ENCODE measurements around the gene DTNA.

The DTNA gene

GRCh38 chr18:34928754-34929335 lies 218.7 kb downstream of the DTNA start:
- no peak for DNase-seq (ENCODE audit: low read depth in 2 of 3, low spot score in 1 of 3)

DNA sequence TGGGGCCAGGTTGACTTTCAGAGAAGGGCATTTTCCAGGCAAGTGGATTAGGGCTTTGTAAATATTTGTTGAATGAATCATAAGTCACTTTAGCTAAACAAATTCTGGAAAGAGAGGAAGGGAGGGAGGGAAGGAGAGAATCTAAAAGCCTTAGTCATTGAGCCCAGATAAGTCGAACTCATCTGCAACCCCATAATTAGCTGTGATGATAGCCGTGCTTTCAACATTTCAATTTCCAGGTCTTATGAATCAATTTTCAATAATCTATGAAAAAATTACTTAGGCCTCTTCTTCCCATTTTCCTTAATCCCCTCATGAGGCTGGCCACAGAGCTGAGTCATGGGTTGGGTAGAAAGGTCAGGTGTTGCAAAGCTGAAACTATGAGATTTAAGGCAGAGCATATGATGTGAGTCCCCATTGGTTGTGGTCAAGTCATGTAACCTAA lies 219.3 kb downstream of the DTNA start:
- DNase-seq (ENCODE audit: low read depth in 2 of 3, low spot score in 1 of 3), result no peak

DNA sequence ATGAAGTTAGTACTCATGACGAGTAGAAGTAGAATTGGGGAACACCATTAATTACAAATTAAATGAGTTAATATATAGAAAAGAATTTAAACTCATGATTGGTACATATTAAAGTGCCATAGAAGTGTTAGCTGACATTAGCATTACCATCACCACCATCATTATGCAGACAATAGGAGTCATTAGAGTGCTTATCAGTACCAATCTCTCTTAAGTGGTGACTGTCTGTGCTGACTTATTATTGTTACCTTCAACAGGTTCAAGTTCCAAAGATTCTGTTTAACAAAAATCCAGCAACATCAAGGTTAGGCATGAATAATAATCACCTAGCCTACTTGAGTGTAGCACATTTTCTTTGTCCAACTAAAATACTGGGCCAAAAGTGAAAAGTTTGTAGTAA lies 222.3 kb downstream of the DTNA start:
- DNase-seq (ENCODE audit: low read depth in 2 of 3, low spot score in 1 of 3), result no peak

DNA sequence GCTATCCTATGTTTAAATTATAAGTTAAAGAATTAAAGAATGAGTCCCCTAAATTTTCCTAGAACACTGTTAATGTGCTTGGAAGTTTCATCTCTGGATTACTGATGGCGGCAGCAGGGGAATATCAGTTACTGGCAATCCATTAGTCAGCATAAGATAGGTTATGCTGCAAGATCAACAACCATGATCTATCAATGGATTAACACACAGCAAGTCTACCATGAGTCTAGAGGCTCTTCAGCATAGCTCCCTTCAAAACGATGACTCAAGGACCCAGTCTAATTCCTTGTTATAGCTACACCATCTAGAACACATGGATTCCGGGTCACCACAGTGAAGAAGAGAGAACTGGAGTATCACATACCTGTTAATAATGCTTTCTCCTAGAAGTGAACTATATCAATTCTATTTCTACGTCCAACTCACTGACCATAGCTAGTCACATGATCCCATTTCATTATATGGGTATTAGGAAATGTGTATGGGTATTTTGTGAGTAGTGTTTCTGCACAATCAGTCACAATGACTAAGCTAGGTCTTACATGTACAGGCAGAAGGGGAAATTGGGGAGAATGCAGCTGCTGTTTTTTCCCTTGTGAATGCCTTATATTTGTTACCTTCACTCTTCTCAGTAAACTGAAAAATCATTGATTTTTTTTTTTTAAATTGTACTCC lies 222.8 kb downstream of the DTNA start:
- no peak for DNase-seq (ENCODE audit: low read depth in 2 of 3, low spot score in 1 of 3)

DNA sequence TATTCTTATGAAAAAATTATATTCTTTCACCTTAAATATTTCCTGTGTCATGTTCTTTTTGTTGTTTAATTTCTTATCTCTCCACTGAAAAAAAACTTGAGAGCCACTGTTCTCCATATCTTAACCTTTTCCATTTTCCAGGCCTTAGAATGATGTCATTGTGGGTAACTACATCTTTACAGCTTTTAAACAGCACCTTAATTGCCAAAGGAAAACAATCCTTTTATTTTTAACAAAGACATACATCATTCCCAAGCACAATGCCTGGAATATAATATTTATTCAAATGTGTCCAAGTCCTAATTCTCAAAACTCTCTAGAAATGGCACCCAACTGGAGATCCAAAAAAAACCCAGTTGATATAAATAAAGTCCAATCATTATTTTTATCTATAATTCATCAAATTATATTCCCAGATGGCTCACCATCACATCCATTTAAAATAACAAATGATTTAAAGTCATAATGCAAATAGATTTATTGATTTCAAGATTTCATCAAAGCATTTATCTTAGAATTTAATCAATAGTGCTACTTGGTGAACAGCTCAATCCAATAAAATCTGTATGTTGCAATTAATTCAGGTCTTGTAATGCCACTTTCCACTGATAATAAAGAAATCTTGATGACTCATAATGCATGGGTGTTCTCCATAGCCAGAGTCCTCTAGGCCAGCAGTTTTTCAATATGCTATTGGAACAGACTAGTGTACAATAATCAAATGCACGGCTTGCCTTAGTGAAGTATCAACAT lies 224.0 kb downstream of the DTNA start:
- DNase-seq (ENCODE audit: low read depth in 2 of 3, low spot score in 1 of 3), result no peak

DNA sequence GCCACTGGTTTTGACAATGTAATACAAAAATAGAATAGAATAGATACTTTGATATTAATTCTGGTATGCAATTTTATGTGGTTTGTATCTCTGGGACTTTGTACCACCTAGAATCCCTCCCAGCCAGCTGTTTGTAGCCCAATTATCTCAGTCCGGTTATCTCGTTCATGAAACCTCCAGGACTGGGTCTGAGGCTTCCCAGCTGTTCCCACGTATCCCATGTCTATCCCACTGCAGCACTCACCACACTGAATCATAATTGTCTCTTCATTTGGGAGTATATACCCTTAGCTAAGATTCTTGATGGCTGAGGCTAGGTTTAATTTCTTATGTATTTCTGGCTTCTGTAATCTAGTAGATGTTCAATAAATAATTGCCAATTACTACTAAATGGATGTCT lies 226.7 kb downstream of the DTNA start:
- no peak for DNase-seq (ENCODE audit: low read depth in 2 of 3, low spot score in 1 of 3)

GRCh38 chr18:34938090-34938489 lies 228.0 kb downstream of the DTNA start:
- no peak for DNase-seq (ENCODE audit: low read depth in 2 of 3, low spot score in 1 of 3)

Measured in stimulated activated CD4-positive, alpha-beta T cell treated with anti-CD3 and anti-CD28 coated beads, Interleukin-12 subunit alpha, Interleukin-12 subunit beta, amount 100 ng/mL, for 48 hours (primary cell).